Measurements from ENCODE around the gene PLA2G7. TPM values are rescaled to one million over a fixed set of nuclear protein-coding genes. Genes with fewer than 3 reads are reported as not detected.

PLA2G7 gene
- total RNA-seq, 2 experiments from 2014 or later = not detected

DNA sequence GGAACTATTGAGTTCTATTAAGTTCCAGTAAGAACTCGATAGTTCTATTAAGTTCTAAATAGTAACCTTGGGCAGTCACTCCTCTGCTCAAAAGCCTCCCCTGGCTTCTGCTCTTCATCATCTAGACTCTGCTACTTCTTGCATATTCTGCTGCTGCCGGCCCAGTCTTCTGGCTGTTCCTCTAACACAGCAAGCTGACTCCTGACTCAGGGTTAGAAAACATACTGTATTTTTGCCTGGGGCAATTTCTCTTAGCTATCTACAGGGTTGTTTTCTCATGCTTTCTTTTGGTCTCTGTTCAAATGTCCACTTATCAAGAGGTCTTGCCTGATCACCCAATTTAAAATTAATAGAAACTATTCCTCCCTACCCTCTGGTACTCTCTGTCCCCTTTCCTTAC, 67.8 kb downstream of the PLA2G7 start:
- POLR2A ChIA-PET = no interaction called here
- H3K27me3 Mint-ChIP-seq (ENCODE audit: low read depth) = no peaks in the 10 kb centered on the region
- ATAC-seq (no peak), DNase-seq (no peak)
- H3K27ac Mint-ChIP-seq = no peak overlapping the region
- no peaks in the 10 kb centered on the region for H3K4me1 Mint-ChIP-seq (ENCODE audit: low read depth)
- CTCF ChIA-PET = no interaction called here
- no peaks in the 10 kb centered on the region for H3K9me3 Mint-ChIP-seq (ENCODE audit: insufficient read depth)
- no peak overlapping the region for H3K4me3 Mint-ChIP-seq
- no peaks in the 10 kb centered on the region for H3K36me3 Mint-ChIP-seq (ENCODE audit: low read depth)

DNA sequence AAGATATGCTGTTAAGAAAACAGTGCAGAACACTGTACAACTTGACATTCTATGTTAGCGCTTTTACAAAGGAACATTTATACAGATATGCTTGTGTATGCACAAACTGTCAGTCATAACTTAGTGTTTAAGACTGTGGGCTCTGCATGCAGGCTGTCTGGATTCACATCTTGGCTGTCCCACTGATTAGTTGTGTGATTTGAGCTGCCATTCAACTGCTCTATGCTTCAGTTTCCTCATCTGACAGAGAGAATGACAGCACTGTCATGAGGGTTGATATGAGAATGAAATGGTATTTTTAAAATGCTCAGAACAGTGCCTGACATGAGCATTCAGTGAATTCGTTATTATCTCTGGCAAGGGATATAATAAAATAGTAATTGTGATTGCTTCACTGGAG, 73.7 kb downstream of the PLA2G7 start:
- ATAC-seq = no peak
- no peak overlapping the region for H3K27ac Mint-ChIP-seq
- CTCF ChIA-PET = no interaction called here

DNA sequence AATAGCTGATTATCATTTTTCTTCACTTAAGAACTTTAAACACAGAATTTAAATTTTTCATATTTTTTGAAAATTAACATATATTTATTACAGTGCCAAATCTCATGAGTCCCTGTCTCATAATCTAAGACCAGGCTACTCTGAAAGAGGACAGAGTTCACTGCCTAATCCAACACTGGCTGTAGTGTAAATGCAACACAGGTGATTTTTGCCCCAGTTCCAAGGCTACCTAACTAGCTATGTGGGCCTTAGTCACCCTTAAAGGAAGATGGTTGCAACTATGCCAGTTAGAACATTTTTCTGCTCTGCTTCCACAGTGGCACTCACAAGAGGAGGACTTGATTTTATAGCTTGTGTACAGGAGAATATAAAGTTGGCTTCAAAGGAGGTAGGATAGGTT, 77.5 kb downstream of the PLA2G7 start:
- Mint-ChIP-seq H3K27ac (no peak overlapping the region), H3K36me3 (ENCODE audit: low read depth) (peaks cover under 1% of the 10 kb centered on the region), H3K27me3 (ENCODE audit: low read depth) (peaks cover 23% of the 10 kb centered on the region), H3K9me3 (ENCODE audit: insufficient read depth) (no peaks in the 10 kb centered on the region), H3K4me3 (no peak overlapping the region), H3K4me1 (ENCODE audit: low read depth) (peaks cover 7% of the 10 kb centered on the region)
- ChIA-PET POLR2A (no interaction called here), CTCF (interaction anchor here (1.3 kb wide), 1 partner anchor 9 kb away, joined by 3 read pairs; no protein-coding TSS in a partner anchor)
- DNase-seq (no peak), ATAC-seq (no peak)

More for the DNA sequence above, 73.7 kb downstream of the PLA2G7 start:
- H3K4me1 Mint-ChIP-seq (ENCODE audit: low read depth) = no peaks in the 10 kb centered on the region
- POLR2A ChIA-PET = interaction anchor here (0.7 kb wide), 1 partner anchor 1152 kb away, joined by 3 read pairs; no protein-coding TSS in a partner anchor
- peaks cover 5% of the 10 kb centered on the region for H3K27me3 Mint-ChIP-seq (ENCODE audit: low read depth)
- no peak for DNase-seq
- H3K36me3 Mint-ChIP-seq (ENCODE audit: low read depth) = no peaks in the 10 kb centered on the region
- no peak overlapping the region for H3K4me3 Mint-ChIP-seq
- H3K9me3 Mint-ChIP-seq (ENCODE audit: insufficient read depth) = no peaks in the 10 kb centered on the region

DNA sequence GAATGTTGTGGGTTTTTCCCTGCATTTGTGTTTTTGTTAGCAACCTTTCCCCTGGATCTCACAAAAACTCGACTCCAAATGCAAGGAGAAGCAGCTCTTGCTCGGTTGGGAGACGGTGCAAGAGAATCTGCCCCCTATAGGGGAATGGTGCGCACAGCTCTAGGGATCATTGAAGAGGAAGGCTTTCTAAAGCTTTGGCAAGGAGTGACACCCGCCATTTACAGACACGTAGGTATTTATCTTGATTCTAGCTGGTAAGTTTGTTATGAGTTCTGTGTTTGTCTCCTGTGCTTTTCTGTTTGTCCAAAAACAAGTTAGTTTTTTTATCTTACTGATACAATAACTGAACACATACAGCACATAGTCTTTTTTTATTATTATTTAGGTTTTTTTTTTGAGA, 79.4 kb downstream of the PLA2G7 start:
- DNase-seq = no peak
- Mint-ChIP-seq H3K4me1 (ENCODE audit: low read depth) (peaks cover 15% of the 10 kb centered on the region), H3K36me3 (ENCODE audit: low read depth) (peaks cover 2% of the 10 kb centered on the region)

More for the DNA sequence above, 79.4 kb downstream of the PLA2G7 start:
- Mint-ChIP-seq H3K27ac (no peak overlapping the region), H3K27me3 (ENCODE audit: low read depth) (peaks cover 33% of the 10 kb centered on the region), H3K4me3 (no peak overlapping the region), H3K9me3 (ENCODE audit: insufficient read depth) (no peaks in the 10 kb centered on the region)
- ChIA-PET CTCF (no interaction called here), POLR2A (no interaction called here)
- no peak for ATAC-seq

Other genes starting within 250 kb of the PLA2G7 start
- gene RCAN2, start 243.9 kb downstream of the PLA2G7 start, total RNA-seq = not detected
- gene CYP39A1, start 82.6 kb downstream of the PLA2G7 start, total RNA-seq = not detected
- gene SLC25A27, start 82.4 kb downstream of the PLA2G7 start, total RNA-seq = not detected
- gene TDRD6, start 47.5 kb downstream of the PLA2G7 start, total RNA-seq = not detected
- gene ANKRD66, start 11.6 kb upstream of the PLA2G7 start, total RNA-seq = not detected
- gene MEP1A, start 58.0 kb upstream of the PLA2G7 start, total RNA-seq = not detected
- not detected for gene ADGRF5, start 186.6 kb upstream of the PLA2G7 start, total RNA-seq

Data from activated CD8-positive, alpha-beta T cell treated with anti-CD3 and anti-CD28 coated beads, Interleukin-2, amount 10 ng/mL, durations not matched to agents 7 days and 5 days (primary cell).